ENCODE results near the gene CDH26.

The CDH26 gene

GRCh38 chr20:60024801-60025200 lies 66.6 kb downstream of the CDH26 start:
- no peaks in the 10 kb centered on the region for H3K4me1 ChIP-seq (ENCODE audit: control insufficient read depth in 2 of 2, insufficient read depth in 2 of 2, low read length in 2 of 2)
- H3K27ac ChIP-seq (ENCODE audit: low read depth in 2 of 2, low read length in 2 of 2) = no peak overlapping the region
- no peak overlapping the region for H3K9ac ChIP-seq (ENCODE audit: low read depth in 1 of 2, low read length in 2 of 2)
- H3K36me3 ChIP-seq (ENCODE audit: control insufficient read depth in 2 of 2, insufficient read depth in 2 of 2, low read length in 2 of 2) = no peaks in the 10 kb centered on the region
- no peaks in the 10 kb centered on the region for H3K27me3 ChIP-seq (ENCODE audit: control insufficient read depth in 2 of 2, insufficient read depth in 2 of 2, low read length in 2 of 2)
- H3K4me3 ChIP-seq (ENCODE audit: low read length in 2 of 2) = no peak overlapping the region
- no peaks in the 10 kb centered on the region for H3K9me3 ChIP-seq (ENCODE audit: control insufficient read depth in 2 of 2, low read length in 2 of 2)

GRCh38 chr20:60026010-60026409 lies 67.8 kb downstream of the CDH26 start:
- Histone ChIP-seq H3K4me3 (ENCODE audit: low read length in 2 of 2) (no peak overlapping the region), H3K9ac (ENCODE audit: low read depth in 1 of 2, low read length in 2 of 2) (no peak overlapping the region), H3K9me3 (ENCODE audit: control insufficient read depth in 2 of 2, low read length in 2 of 2) (no peaks in the 10 kb centered on the region), H3K36me3 (ENCODE audit: control insufficient read depth in 2 of 2, insufficient read depth in 2 of 2, low read length in 2 of 2) (no peaks in the 10 kb centered on the region), H3K27me3 (ENCODE audit: control insufficient read depth in 2 of 2, insufficient read depth in 2 of 2, low read length in 2 of 2) (no peaks in the 10 kb centered on the region), H3K27ac (ENCODE audit: low read depth in 2 of 2, low read length in 2 of 2) (no peak overlapping the region), H3K4me1 (ENCODE audit: control insufficient read depth in 2 of 2, insufficient read depth in 2 of 2, low read length in 2 of 2) (no peaks in the 10 kb centered on the region)

- Histone ChIP-seq H3K9ac (ENCODE audit: low read depth in 1 of 2, low read length in 2 of 2) (no peak overlapping the region), H3K4me3 (ENCODE audit: low read length in 2 of 2) (no peak overlapping the region), H3K9me3 (ENCODE audit: control insufficient read depth in 2 of 2, low read length in 2 of 2) (no peaks in the 10 kb centered on the region), H3K4me1 (ENCODE audit: control insufficient read depth in 2 of 2, insufficient read depth in 2 of 2, low read length in 2 of 2) (no peaks in the 10 kb centered on the region), H3K27ac (ENCODE audit: low read depth in 2 of 2, low read length in 2 of 2) (no peak overlapping the region), H3K27me3 (ENCODE audit: control insufficient read depth in 2 of 2, insufficient read depth in 2 of 2, low read length in 2 of 2) (no peaks in the 10 kb centered on the region), H3K36me3 (ENCODE audit: control insufficient read depth in 2 of 2, insufficient read depth in 2 of 2, low read length in 2 of 2) (no peaks in the 10 kb centered on the region)
Measured at GRCh38 chr20:60030471-60030870, 72.2 kb downstream of the CDH26 start.

- Histone ChIP-seq H3K27ac (ENCODE audit: low read depth in 2 of 2, low read length in 2 of 2) (no peak overlapping the region), H3K4me3 (ENCODE audit: low read length in 2 of 2) (no peak overlapping the region), H3K27me3 (ENCODE audit: control insufficient read depth in 2 of 2, insufficient read depth in 2 of 2, low read length in 2 of 2) (peaks cover 0 to 1% of the 10 kb centered on the region in 2 donors)
Measured at GRCh38 chr20:60031107-60031506, 72.9 kb downstream of the CDH26 start.

GRCh38 chr20:60034231-60035110 lies 76.2 kb downstream of the CDH26 start:
- Histone ChIP-seq H3K9me3 (ENCODE audit: control insufficient read depth in 2 of 2, low read length in 2 of 2) (no peaks in the 10 kb centered on the region), H3K36me3 (ENCODE audit: control insufficient read depth in 2 of 2, insufficient read depth in 2 of 2, low read length in 2 of 2) (no peaks in the 10 kb centered on the region), H3K4me1 (ENCODE audit: control insufficient read depth in 2 of 2, insufficient read depth in 2 of 2, low read length in 2 of 2) (no peaks in the 10 kb centered on the region), H3K27ac (ENCODE audit: low read depth in 2 of 2, low read length in 2 of 2) (no peak overlapping the region), H3K4me3 (ENCODE audit: low read length in 2 of 2) (no peak overlapping the region), H3K9ac (ENCODE audit: low read depth in 1 of 2, low read length in 2 of 2) (no peak overlapping the region), H3K27me3 (ENCODE audit: control insufficient read depth in 2 of 2, insufficient read depth in 2 of 2, low read length in 2 of 2) (peaks cover 0 to 2% of the 10 kb centered on the region in 2 donors)

More at GRCh38 chr20:60031107-60031506, 72.9 kb downstream of the CDH26 start:
- H3K9ac ChIP-seq (ENCODE audit: low read depth in 1 of 2, low read length in 2 of 2) = no peak overlapping the region
- no peaks in the 10 kb centered on the region for H3K4me1 ChIP-seq (ENCODE audit: control insufficient read depth in 2 of 2, insufficient read depth in 2 of 2, low read length in 2 of 2)
- no peaks in the 10 kb centered on the region for H3K9me3 ChIP-seq (ENCODE audit: control insufficient read depth in 2 of 2, low read length in 2 of 2)
- no peaks in the 10 kb centered on the region for H3K36me3 ChIP-seq (ENCODE audit: control insufficient read depth in 2 of 2, insufficient read depth in 2 of 2, low read length in 2 of 2)

GRCh38 chr20:60035486-60035885 lies 77.3 kb downstream of the CDH26 start:
- Histone ChIP-seq H3K9me3 (ENCODE audit: control insufficient read depth in 2 of 2, low read length in 2 of 2) (no peaks in the 10 kb centered on the region), H3K27ac (ENCODE audit: low read depth in 2 of 2, low read length in 2 of 2) (no peak overlapping the region), H3K9ac (ENCODE audit: low read depth in 1 of 2, low read length in 2 of 2) (no peak overlapping the region), H3K27me3 (ENCODE audit: control insufficient read depth in 2 of 2, insufficient read depth in 2 of 2, low read length in 2 of 2) (peaks cover 0 to 2% of the 10 kb centered on the region in 2 donors), H3K36me3 (ENCODE audit: control insufficient read depth in 2 of 2, insufficient read depth in 2 of 2, low read length in 2 of 2) (no peaks in the 10 kb centered on the region), H3K4me1 (ENCODE audit: control insufficient read depth in 2 of 2, insufficient read depth in 2 of 2, low read length in 2 of 2) (no peaks in the 10 kb centered on the region), H3K4me3 (ENCODE audit: low read length in 2 of 2) (no peak overlapping the region)

GRCh38 chr20:60036346-60036745 lies 78.1 kb downstream of the CDH26 start:
- no peak overlapping the region for H3K9ac ChIP-seq (ENCODE audit: low read depth in 1 of 2, low read length in 2 of 2)
- H3K27ac ChIP-seq (ENCODE audit: low read depth in 2 of 2, low read length in 2 of 2) = no peak overlapping the region
- H3K9me3 ChIP-seq (ENCODE audit: control insufficient read depth in 2 of 2, low read length in 2 of 2) = no peaks in the 10 kb centered on the region
- H3K4me3 ChIP-seq (ENCODE audit: low read length in 2 of 2) = no peak overlapping the region
- no peaks in the 10 kb centered on the region for H3K36me3 ChIP-seq (ENCODE audit: control insufficient read depth in 2 of 2, insufficient read depth in 2 of 2, low read length in 2 of 2)
- peaks cover 0 to 2% of the 10 kb centered on the region in 2 donors for H3K27me3 ChIP-seq (ENCODE audit: control insufficient read depth in 2 of 2, insufficient read depth in 2 of 2, low read length in 2 of 2)
- H3K4me1 ChIP-seq (ENCODE audit: control insufficient read depth in 2 of 2, insufficient read depth in 2 of 2, low read length in 2 of 2) = no peaks in the 10 kb centered on the region

- Histone ChIP-seq H3K4me1 (ENCODE audit: control insufficient read depth in 2 of 2, insufficient read depth in 2 of 2, low read length in 2 of 2) (no peaks in the 10 kb centered on the region), H3K27ac (ENCODE audit: low read depth in 2 of 2, low read length in 2 of 2) (no peak overlapping the region)
Measured at GRCh38 chr20:60036746-60037499, 78.7 kb downstream of the CDH26 start.

GRCh38 chr20:60038400-60039008 lies 80.3 kb downstream of the CDH26 start:
- no peak overlapping the region for H3K27ac ChIP-seq (ENCODE audit: low read depth in 2 of 2, low read length in 2 of 2)
- H3K9ac ChIP-seq (ENCODE audit: low read depth in 1 of 2, low read length in 2 of 2) = no peak overlapping the region
- no peaks in the 10 kb centered on the region for H3K36me3 ChIP-seq (ENCODE audit: control insufficient read depth in 2 of 2, insufficient read depth in 2 of 2, low read length in 2 of 2)
- H3K4me1 ChIP-seq (ENCODE audit: control insufficient read depth in 2 of 2, insufficient read depth in 2 of 2, low read length in 2 of 2) = no peaks in the 10 kb centered on the region
- H3K4me3 ChIP-seq (ENCODE audit: low read length in 2 of 2) = no peak overlapping the region
- peaks cover 0 to 2% of the 10 kb centered on the region in 2 donors for H3K27me3 ChIP-seq (ENCODE audit: control insufficient read depth in 2 of 2, insufficient read depth in 2 of 2, low read length in 2 of 2)
- H3K9me3 ChIP-seq (ENCODE audit: control insufficient read depth in 2 of 2, low read length in 2 of 2) = no peaks in the 10 kb centered on the region

More at GRCh38 chr20:60036746-60037499, 78.7 kb downstream of the CDH26 start:
- H3K9ac ChIP-seq (ENCODE audit: low read depth in 1 of 2, low read length in 2 of 2) = no peak overlapping the region
- peaks cover 0 to 2% of the 10 kb centered on the region in 2 donors for H3K27me3 ChIP-seq (ENCODE audit: control insufficient read depth in 2 of 2, insufficient read depth in 2 of 2, low read length in 2 of 2)
- no peaks in the 10 kb centered on the region for H3K9me3 ChIP-seq (ENCODE audit: control insufficient read depth in 2 of 2, low read length in 2 of 2)
- no peak overlapping the region for H3K4me3 ChIP-seq (ENCODE audit: low read length in 2 of 2)
- H3K36me3 ChIP-seq (ENCODE audit: control insufficient read depth in 2 of 2, insufficient read depth in 2 of 2, low read length in 2 of 2) = no peaks in the 10 kb centered on the region

- Histone ChIP-seq H3K9ac (ENCODE audit: low read depth in 1 of 2, low read length in 2 of 2) (no peak overlapping the region), H3K9me3 (ENCODE audit: control insufficient read depth in 2 of 2, low read length in 2 of 2) (no peaks in the 10 kb centered on the region), H3K27me3 (ENCODE audit: control insufficient read depth in 2 of 2, insufficient read depth in 2 of 2, low read length in 2 of 2) (peaks cover 0 to 2% of the 10 kb centered on the region in 2 donors), H3K4me1 (ENCODE audit: control insufficient read depth in 2 of 2, insufficient read depth in 2 of 2, low read length in 2 of 2) (no peaks in the 10 kb centered on the region), H3K36me3 (ENCODE audit: control insufficient read depth in 2 of 2, insufficient read depth in 2 of 2, low read length in 2 of 2) (no peaks in the 10 kb centered on the region), H3K4me3 (ENCODE audit: low read length in 2 of 2) (no peak overlapping the region), H3K27ac (ENCODE audit: low read depth in 2 of 2, low read length in 2 of 2) (no peak overlapping the region)
Measured at GRCh38 chr20:60039526-60039925, 81.3 kb downstream of the CDH26 start.

Data from mucosa of rectum (tissue), 2 donors.